Breast epithelium (tissue), 3 donors: ENCODE data around the gene TGFB2.

Experiments
- CTCF ChIP-seq, 3 donors: fragments of 450-650 bp; IDR thresholded peaks; one replicate each; pipeline ENCODE4 v1.5.1; 2016 to 2017; ENCODE audit warnings: antibody characterized with exemption in 3 of 3, mild to moderate bottlenecking in 3 of 3, moderate library complexity in 3 of 3
- POLR2A ChIP-seq: fragments of 450-650 bp; IDR thresholded peaks from one replicate; pipeline ENCODE4 v1.6.1; 2016; ENCODE audit warnings: antibody characterized with exemption, mild to moderate bottlenecking, moderate library complexity
- POLR2AphosphoS5 ChIP-seq, 3 donors: sonication (generic); formaldehyde crosslinking; IDR thresholded peaks; one replicate each; pipeline ENCODE4 v1.6.1; 2017; ENCODE audit warnings: antibody characterized with exemption in 3 of 3

DNA sequence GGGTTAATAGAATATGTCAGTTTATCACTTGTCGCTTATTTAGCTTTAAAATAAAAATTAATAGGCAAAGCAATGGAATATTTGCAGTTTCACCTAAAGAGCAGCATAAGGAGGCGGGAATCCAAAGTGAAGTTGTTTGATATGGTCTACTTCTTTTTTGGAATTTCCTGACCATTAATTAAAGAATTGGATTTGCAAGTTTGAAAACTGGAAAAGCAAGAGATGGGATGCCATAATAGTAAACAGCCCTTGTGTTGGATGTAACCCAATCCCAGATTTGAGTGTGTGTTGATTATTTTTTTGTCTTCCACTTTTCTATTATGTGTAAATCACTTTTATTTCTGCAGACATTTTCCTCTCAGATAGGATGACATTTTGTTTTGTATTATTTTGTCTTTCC lies 98.1 kb downstream of the TGFB2 start:
- TF ChIP-seq CTCF (IDR thresholded peaks at IDR 0.05) (no peak), POLR2AphosphoS5 (IDR thresholded peaks at IDR 0.05) (no peak), POLR2A (no peak)
